ENCODE data around the gene GPR132. TPM values are rescaled to one million over a fixed set of nuclear protein-coding genes. Genes with fewer than 3 reads are reported as not detected.

The GPR132 gene
- total RNA-seq, 1 donor from 2014 or later = 2.2 TPM

DNA sequence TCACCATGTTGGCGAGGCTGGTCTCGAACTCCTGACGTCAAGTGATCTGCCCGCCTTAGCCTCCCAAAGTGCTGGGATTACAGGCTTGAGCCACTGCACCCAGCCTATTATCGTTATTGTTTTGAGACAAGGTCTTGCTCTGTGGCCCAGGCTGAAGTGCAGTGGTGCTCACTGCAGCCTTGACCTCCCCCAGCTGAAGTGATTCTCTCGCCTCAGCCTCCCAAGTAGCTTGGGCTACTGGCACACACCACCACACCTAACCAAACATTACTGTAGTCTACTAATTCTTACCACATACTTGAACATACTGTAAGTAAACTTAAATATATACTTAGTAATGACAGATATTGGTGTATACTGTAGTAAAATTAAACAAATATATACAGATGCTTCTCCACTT is 39.8 kb downstream of the GPR132 start:
- peak overlapping the region; percentile 98 for H3K27ac Mint-ChIP-seq (ENCODE audit: unreplicated experiment)
- Histone ChIP-seq H3K27ac (ENCODE audit: low read depth, low read length) (peak overlapping the region; percentile 92), H3K9me3 (ENCODE audit: insufficient read depth, low read depth, low read length) (no peaks in the 10 kb centered on the region), H4K20me1 (ENCODE audit: insufficient read depth, low read length) (no peaks in the 10 kb centered on the region), H3K36me3 (ENCODE audit: insufficient read depth, low read length) (no peaks in the 10 kb centered on the region), H3K4me3 (ENCODE audit: insufficient read depth, low read depth, low read length) (no peak overlapping the region), H2AFZ (ENCODE audit: low read depth, low read length) (no peak overlapping the region), H3K4me2 (ENCODE audit: low read length) (peak overlapping the region; percentile 16), H3K27me3 (ENCODE audit: insufficient read depth, low read length) (no peaks in the 10 kb centered on the region), H3K79me2 (ENCODE audit: insufficient read depth, low read length) (peaks cover 15% of the 10 kb centered on the region), H3K4me1 (ENCODE audit: insufficient read depth, low read length) (peaks cover 61% of the 10 kb centered on the region), H3K9ac (ENCODE audit: low read length) (peak overlapping the region; percentile 51)
- FAIRE-seq (no peak), DNase-seq (ENCODE audit: low read depth) (no peak)
- H3K27me3 Mint-ChIP-seq (ENCODE audit: low read depth, unreplicated experiment) = no peaks in the 10 kb centered on the region
- TF ChIP-seq, protein P1, sequence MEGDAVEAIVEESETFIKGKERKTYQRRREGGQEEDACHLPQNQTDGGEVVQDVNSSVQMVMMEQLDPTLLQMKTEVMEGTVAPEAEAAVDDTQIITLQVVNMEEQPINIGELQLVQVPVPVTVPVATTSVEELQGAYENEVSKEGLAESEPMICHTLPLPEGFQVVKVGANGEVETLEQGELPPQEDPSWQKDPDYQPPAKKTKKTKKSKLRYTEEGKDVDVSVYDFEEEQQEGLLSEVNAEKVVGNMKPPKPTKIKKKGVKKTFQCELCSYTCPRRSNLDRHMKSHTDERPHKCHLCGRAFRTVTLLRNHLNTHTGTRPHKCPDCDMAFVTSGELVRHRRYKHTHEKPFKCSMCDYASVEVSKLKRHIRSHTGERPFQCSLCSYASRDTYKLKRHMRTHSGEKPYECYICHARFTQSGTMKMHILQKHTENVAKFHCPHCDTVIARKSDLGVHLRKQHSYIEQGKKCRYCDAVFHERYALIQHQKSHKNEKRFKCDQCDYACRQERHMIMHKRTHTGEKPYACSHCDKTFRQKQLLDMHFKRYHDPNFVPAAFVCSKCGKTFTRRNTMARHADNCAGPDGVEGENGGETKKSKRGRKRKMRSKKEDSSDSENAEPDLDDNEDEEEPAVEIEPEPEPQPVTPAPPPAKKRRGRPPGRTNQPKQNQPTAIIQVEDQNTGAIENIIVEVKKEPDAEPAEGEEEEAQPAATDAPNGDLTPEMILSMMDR (IDR thresholded peaks at IDR 0.05; ENCODE audit: insufficient read depth, low read depth, low read length) = no peak
- no peak for TF ChIP-seq EZH2 (IDR thresholded peaks at IDR 0.05; ENCODE audit: insufficient read depth, low read length)
- peaks cover 25% of the 10 kb centered on the region for H3K4me1 Mint-ChIP-seq (ENCODE audit: low read depth, unreplicated experiment)
- H3K4me3 Mint-ChIP-seq (ENCODE audit: unreplicated experiment) = no peak overlapping the region
- H3K9me3 Mint-ChIP-seq (ENCODE audit: unreplicated experiment) = peaks cover 1% of the 10 kb centered on the region
- H3K36me3 Mint-ChIP-seq (ENCODE audit: low read depth, unreplicated experiment) = no peaks in the 10 kb centered on the region

GRCh38 chr14:105023791-105024480 is 41.3 kb downstream of the GPR132 start:
- H3K79me2 ChIP-seq (ENCODE audit: insufficient read depth, low read length) = peaks cover 30% of the 10 kb centered on the region
- DNase-seq (ENCODE audit: low read depth) = peak; percentile 76
- Mint-ChIP-seq H3K27ac (ENCODE audit: unreplicated experiment) (peak overlapping the region; percentile 94), H3K4me1 (ENCODE audit: low read depth, unreplicated experiment) (peaks cover 30% of the 10 kb centered on the region), H3K9me3 (ENCODE audit: unreplicated experiment) (peaks cover 1% of the 10 kb centered on the region), H3K27me3 (ENCODE audit: low read depth, unreplicated experiment) (no peaks in the 10 kb centered on the region), H3K4me3 (ENCODE audit: unreplicated experiment) (peak overlapping the region; percentile 40), H3K36me3 (ENCODE audit: low read depth, unreplicated experiment) (no peaks in the 10 kb centered on the region)
- H3K27me3 ChIP-seq (ENCODE audit: insufficient read depth, low read length) = no peaks in the 10 kb centered on the region
- H3K9me3 ChIP-seq (ENCODE audit: insufficient read depth, low read depth, low read length) = no peaks in the 10 kb centered on the region
- no peaks in the 10 kb centered on the region for H3K36me3 ChIP-seq (ENCODE audit: insufficient read depth, low read length)
- H3K9ac ChIP-seq (ENCODE audit: low read length) = peak overlapping the region; percentile 67
- peaks cover 13% of the 10 kb centered on the region for H4K20me1 ChIP-seq (ENCODE audit: insufficient read depth, low read length)
- peaks cover 71% of the 10 kb centered on the region for H3K4me1 ChIP-seq (ENCODE audit: insufficient read depth, low read length)
- no peak for FAIRE-seq
- no peak for TF ChIP-seq EZH2 (IDR thresholded peaks at IDR 0.05; ENCODE audit: insufficient read depth, low read length)
- TF ChIP-seq, protein P1 (IDR thresholded peaks at IDR 0.05; ENCODE audit: insufficient read depth, low read depth, low read length) = no peak
- no peak overlapping the region for H3K4me3 ChIP-seq (ENCODE audit: insufficient read depth, low read depth, low read length)
- H3K4me2 ChIP-seq (ENCODE audit: low read length) = peak overlapping the region; percentile 95
- H3K27ac ChIP-seq (ENCODE audit: low read depth, low read length) = peak overlapping the region; percentile 92
- no peak overlapping the region for H2AFZ ChIP-seq (ENCODE audit: low read depth, low read length)

DNA sequence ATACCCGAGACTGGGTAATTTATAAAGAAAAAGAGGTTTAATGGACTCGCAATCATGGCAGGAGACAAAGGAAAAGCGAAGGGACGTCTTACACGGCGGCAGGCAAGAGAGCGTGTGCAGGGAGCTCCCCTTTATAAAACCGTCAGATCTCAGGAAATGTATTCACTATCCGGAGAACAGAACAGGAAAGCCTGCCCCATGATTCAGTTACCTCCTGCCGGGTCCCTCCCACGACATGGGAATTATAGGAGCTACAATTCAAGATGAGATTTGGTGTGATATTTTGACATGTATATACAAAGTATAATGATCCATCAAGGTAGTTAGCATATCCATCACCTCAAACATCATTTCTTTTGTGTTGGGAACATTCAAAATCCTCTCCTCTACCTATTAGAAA is 42.1 kb downstream of the GPR132 start:
- Histone ChIP-seq H3K4me1 (ENCODE audit: insufficient read depth, low read length) (peaks cover 73% of the 10 kb centered on the region), H2AFZ (ENCODE audit: low read depth, low read length) (no peak overlapping the region), H3K9ac (ENCODE audit: low read length) (peak overlapping the region; percentile 48), H3K27me3 (ENCODE audit: insufficient read depth, low read length) (no peaks in the 10 kb centered on the region), H3K9me3 (ENCODE audit: insufficient read depth, low read depth, low read length) (no peaks in the 10 kb centered on the region), H3K36me3 (ENCODE audit: insufficient read depth, low read length) (no peaks in the 10 kb centered on the region), H3K27ac (ENCODE audit: low read depth, low read length) (peak overlapping the region; percentile 92), H3K4me3 (ENCODE audit: insufficient read depth, low read depth, low read length) (no peak overlapping the region), H4K20me1 (ENCODE audit: insufficient read depth, low read length) (peaks cover 20% of the 10 kb centered on the region), H3K4me2 (ENCODE audit: low read length) (peak overlapping the region; percentile 95), H3K79me2 (ENCODE audit: insufficient read depth, low read length) (peaks cover 38% of the 10 kb centered on the region)
- FAIRE-seq (no peak), DNase-seq (ENCODE audit: low read depth) (no peak)
- H3K9me3 Mint-ChIP-seq (ENCODE audit: unreplicated experiment) = no peaks in the 10 kb centered on the region
- no peaks in the 10 kb centered on the region for H3K27me3 Mint-ChIP-seq (ENCODE audit: low read depth, unreplicated experiment)
- peaks cover 31% of the 10 kb centered on the region for H3K4me1 Mint-ChIP-seq (ENCODE audit: low read depth, unreplicated experiment)
- TF ChIP-seq EZH2 (IDR thresholded peaks at IDR 0.05; ENCODE audit: insufficient read depth, low read length) = no peak
- TF ChIP-seq, protein P1 (IDR thresholded peaks at IDR 0.05; ENCODE audit: insufficient read depth, low read depth, low read length) = no peak
- H3K27ac Mint-ChIP-seq (ENCODE audit: unreplicated experiment) = peak overlapping the region; percentile 94
- no peaks in the 10 kb centered on the region for H3K36me3 Mint-ChIP-seq (ENCODE audit: low read depth, unreplicated experiment)
- peak overlapping the region; percentile 55 for H3K4me3 Mint-ChIP-seq (ENCODE audit: unreplicated experiment)
